ENCODE data around the gene LPCAT4.
"Not testable (repeated sequence)": the region's sequence is repeated elsewhere in the genome, so short reads cannot be mapped to it uniquely, and the experiment has no call there.

The LPCAT4 gene

DNA sequence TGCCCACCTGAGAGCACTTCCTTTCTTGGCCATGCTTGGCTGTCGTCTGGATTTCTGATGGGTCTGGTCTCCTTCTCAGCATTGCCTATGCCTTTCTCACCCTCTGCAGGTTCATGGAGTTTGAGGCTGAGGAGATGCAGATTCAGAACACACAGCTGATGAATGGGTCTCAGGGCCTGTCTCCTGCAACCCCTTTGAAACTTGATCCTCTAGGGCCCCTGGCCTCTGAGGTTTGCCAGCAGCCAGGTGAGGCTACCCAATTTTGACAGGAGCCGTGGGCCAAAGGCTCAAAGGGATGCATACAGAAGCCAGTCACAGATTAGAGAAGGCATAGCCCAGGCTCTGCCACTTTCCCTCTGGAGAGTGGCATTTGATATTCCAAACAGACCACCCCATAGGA lies 13.4 kb downstream of the LPCAT4 start:
- DNase-seq (ENCODE audit: low read depth): no peak
- no peak overlapping the region for H3K4me3 ChIP-seq (ENCODE audit: low read depth, low read length)
- TF ChIP-seq, protein P1, sequence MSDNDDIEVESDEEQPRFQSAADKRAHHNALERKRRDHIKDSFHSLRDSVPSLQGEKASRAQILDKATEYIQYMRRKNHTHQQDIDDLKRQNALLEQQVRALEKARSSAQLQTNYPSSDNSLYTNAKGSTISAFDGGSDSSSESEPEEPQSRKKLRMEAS (IDR thresholded peaks at IDR 0.05; ENCODE audit: low read depth, low read length): no peak
- no peak for TF ChIP-seq MYC (IDR thresholded peaks at IDR 0.05; ENCODE audit: low read depth, low read length)
- TF ChIP-seq, protein P2, sequence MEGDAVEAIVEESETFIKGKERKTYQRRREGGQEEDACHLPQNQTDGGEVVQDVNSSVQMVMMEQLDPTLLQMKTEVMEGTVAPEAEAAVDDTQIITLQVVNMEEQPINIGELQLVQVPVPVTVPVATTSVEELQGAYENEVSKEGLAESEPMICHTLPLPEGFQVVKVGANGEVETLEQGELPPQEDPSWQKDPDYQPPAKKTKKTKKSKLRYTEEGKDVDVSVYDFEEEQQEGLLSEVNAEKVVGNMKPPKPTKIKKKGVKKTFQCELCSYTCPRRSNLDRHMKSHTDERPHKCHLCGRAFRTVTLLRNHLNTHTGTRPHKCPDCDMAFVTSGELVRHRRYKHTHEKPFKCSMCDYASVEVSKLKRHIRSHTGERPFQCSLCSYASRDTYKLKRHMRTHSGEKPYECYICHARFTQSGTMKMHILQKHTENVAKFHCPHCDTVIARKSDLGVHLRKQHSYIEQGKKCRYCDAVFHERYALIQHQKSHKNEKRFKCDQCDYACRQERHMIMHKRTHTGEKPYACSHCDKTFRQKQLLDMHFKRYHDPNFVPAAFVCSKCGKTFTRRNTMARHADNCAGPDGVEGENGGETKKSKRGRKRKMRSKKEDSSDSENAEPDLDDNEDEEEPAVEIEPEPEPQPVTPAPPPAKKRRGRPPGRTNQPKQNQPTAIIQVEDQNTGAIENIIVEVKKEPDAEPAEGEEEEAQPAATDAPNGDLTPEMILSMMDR (IDR thresholded peaks at IDR 0.05; ENCODE audit: low read depth, low read length): no peak
- no peak for TF ChIP-seq POLR2A (IDR thresholded peaks at IDR 0.05; ENCODE audit: extremely low read depth, insufficient read length)

DNA sequence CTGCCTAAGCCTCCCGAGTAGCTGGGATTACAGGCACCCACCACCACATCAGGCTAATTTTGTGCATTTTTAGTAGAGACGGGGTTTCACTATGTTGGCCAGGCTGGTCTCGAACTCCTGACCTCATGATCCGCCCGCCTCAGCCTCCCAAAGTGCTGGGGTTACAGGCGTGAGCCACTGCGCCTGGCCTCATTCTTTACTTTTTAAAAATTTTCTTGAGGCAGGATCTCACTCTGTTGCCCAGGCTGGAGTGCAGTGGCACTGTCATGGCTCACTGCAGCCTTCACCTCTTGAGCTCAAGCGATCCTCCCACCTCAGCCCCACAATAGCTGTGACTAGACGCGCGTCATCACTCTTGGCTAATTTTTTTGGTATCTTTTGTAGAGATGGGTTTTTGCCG lies 14.0 kb downstream of the LPCAT4 start:
- DNase-seq (ENCODE audit: low read depth); H3K4me3 ChIP-seq (ENCODE audit: low read depth, low read length): not testable (repeated sequence)

DNA sequence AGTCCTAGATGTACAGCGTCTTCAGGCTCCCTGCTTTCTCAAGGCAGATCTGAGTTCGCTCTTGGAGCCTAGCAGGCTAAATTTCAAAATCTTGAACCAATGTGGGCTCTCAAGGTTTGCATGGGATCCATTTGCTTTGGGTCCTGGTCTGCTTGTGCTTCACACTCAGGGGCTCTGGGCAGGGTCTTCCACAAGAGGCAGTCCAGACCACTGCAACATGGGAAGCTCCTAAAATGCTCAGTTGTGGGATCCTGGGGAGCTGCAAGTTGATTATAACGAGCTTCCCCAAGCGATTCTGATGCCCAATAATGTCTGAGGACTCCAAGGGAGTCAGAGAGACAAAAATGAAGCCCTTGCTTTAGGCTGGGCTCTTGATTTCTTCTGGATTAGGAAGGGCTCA lies 17.2 kb downstream of the LPCAT4 start:
- TF ChIP-seq, protein P1 (IDR thresholded peaks at IDR 0.05; ENCODE audit: low read depth, low read length): no peak
- TF ChIP-seq, protein P2 (IDR thresholded peaks at IDR 0.05; ENCODE audit: low read depth, low read length): no peak
- no peak for TF ChIP-seq MYC (IDR thresholded peaks at IDR 0.05; ENCODE audit: low read depth, low read length)
- TF ChIP-seq POLR2A (IDR thresholded peaks at IDR 0.05; ENCODE audit: extremely low read depth, insufficient read length): no peak
- DNase-seq (ENCODE audit: low read depth): no peak
- no peak overlapping the region for H3K4me3 ChIP-seq (ENCODE audit: low read depth, low read length)

DNA sequence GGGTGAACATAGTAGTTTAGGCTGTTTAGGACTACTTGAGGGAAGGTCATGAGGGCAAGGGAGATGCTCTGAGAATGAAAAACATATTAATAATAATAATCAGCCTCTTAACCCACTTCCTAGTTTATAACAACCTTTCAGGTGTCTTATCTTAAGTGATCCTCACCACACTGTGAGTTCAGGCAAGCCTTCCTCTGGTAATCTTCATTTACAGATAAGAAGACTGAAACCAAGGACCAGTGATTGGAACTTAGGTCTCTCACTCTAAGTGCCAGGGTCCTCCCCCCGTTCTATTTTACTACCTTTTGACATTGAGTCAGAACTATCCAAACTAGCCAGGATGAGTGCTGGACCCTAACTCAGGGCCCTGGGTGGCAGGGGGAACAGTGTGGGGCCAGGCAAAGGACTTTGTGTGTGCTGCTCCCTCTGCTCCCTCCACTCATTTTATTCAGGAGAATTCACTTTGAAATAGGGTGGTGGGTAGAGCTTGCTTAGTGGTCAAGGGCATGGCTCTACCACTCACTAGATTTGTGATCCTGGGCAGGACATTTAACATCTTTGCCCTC lies 18.2 kb downstream of the LPCAT4 start:
- TF ChIP-seq POLR2A (IDR thresholded peaks at IDR 0.05; ENCODE audit: extremely low read depth, insufficient read length): no peak
- TF ChIP-seq, protein P2 (IDR thresholded peaks at IDR 0.05; ENCODE audit: low read depth, low read length): no peak
- no peak for TF ChIP-seq MYC (IDR thresholded peaks at IDR 0.05; ENCODE audit: low read depth, low read length)
- TF ChIP-seq, protein P1 (IDR thresholded peaks at IDR 0.05; ENCODE audit: low read depth, low read length): no peak
- DNase-seq (ENCODE audit: low read depth): no peak
- H3K4me3 ChIP-seq (ENCODE audit: low read depth, low read length): no peak overlapping the region

DNA sequence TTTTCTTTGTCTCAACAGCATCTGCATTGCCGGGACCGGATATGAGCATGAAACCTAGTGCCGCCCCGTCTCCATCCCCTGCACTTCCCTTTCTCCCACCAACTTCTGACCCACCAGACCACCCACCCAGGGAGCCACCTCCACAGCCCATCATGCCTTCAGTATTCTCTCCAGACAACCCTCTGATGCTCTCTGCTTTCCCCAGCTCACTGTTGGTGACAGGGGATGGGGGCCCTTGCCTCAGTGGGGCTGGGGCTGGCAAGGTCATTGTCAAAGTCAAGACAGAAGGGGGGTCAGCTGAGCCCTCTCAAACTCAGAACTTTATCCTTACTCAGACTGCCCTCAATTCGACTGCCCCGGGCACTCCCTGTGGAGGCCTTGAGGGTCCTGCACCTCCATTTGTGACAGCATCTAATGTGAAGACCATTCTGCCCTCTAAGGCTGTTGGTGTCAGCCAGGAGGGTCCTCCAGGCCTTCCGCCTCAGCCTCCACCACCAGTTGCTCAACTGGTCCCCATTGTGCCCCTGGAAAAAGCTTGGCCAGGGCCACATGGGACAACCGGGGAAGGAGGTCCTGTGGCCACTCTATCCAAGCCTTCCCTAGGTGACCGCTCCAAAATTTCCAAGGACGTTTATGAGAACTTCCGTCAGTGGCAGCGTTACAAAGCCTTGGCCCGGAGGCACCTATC lies 18.9 kb downstream of the LPCAT4 start:
- TF ChIP-seq, protein P2 (IDR thresholded peaks at IDR 0.05; ENCODE audit: low read depth, low read length): no peak
- TF ChIP-seq POLR2A (IDR thresholded peaks at IDR 0.05; ENCODE audit: extremely low read depth, insufficient read length): no peak
- TF ChIP-seq, protein P1 (IDR thresholded peaks at IDR 0.05; ENCODE audit: low read depth, low read length): no peak
- TF ChIP-seq MYC (IDR thresholded peaks at IDR 0.05; ENCODE audit: low read depth, low read length): no peak
- DNase-seq (ENCODE audit: low read depth): no peak
- H3K4me3 ChIP-seq (ENCODE audit: low read depth, low read length): no peak overlapping the region

DNA sequence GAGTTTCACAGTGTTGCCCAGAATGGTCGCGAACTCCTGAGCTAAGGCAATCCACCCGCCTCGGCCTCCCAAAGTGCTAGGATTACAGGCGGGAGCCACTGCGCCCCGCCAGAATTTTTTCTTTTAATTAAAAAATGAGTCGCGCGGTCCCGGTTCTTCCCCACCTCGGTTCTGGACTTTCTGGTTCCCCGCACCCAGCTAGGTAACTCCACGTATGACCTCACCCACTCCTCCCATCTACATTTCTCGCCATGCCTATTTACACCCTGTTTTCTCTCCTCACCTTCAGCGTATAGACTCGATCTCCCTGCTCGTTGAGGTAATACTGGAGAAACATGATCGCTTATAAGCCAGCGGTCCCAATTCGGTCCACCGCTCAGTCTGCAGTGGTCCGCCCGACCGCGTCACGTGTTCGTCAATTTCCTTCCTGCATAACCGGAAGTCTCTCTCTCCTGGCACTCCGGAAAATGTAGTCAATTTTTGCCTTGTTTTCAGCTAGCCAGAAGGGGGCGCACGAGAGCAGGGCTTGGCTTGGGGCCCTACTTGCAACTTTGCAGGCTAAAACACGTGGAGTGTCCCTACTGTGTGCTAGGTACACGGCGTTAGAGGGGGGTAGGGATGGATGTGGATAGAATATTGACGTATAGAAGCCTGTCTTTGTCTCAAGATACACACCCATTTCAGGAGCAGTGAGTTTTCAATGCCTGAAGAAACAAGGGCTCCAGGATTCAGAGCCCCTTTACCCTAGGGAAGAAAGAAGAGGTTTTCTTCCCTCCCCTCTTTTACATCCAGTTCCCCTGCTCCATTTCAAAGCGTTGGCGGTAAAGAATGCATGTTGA lies 24.0 kb downstream of the LPCAT4 start, which contains the start of the genes NOP10 and NUTM1:
NOP10 (minus strand) TSS at position 400 of the 839 bp plus-strand sequence; CDS start at position 337, 63 bp downstream.
NUTM1 (plus strand) TSS at position 579 of the 839 bp plus-strand sequence. CDS start 382 bp downstream, outside the sequence.
- DNase-seq (ENCODE audit: low read depth): peak; percentile 95
- TF ChIP-seq, protein P2 (IDR thresholded peaks at IDR 0.05; ENCODE audit: low read depth, low read length): peak; percentile 75
- TF ChIP-seq MYC (IDR thresholded peaks at IDR 0.05; ENCODE audit: low read depth, low read length) (peak; percentile 98), POLR2A (IDR thresholded peaks at IDR 0.05; ENCODE audit: extremely low read depth, insufficient read length) (peak; percentile 91)
- TF ChIP-seq, protein P1 (IDR thresholded peaks at IDR 0.05; ENCODE audit: low read depth, low read length): peak; percentile 98
- peak within 1 kb of the TSS; percentile 100 for H3K4me3 ChIP-seq (ENCODE audit: low read depth, low read length)

DNA sequence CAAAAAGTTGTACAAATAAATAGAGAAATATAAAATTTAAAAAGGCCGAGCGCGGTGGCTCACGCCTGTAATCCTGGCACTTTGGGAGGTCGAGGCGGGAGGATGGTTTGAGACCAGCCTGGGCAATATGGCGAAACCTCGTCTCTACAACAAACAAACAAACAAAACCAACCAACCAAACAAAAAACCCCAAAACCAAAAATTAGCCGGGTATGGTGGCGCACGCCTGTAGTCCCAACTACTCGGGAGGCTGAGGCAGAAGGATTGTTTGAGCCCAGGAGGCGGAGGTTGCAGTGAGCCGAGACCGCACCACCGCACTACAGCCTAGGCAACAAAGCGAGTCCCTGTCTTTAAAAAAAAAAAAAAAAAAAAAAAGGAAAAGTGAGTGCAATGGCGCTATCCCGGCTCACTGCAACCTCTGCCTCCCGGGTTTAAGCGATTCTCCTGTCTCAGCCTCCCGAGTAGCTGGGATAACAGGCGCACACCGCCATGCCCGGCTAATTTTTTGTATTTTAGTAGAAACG lies 24.7 kb downstream of the LPCAT4 start:
- DNase-seq (ENCODE audit: low read depth): peak; percentile 24
- H3K4me3 ChIP-seq (ENCODE audit: low read depth, low read length): peak overlapping the region; percentile 100
